RWPE1 (cell line): Measurements from ENCODE around the gene LRR1.

Source experiments
- CTCF ChIA-PET: fragments of 350-600 bp; sonication (Branson Sonifier 250); formaldehyde crosslinking; extraction: SDS; loops from one replicate; lab custom pipeline; 2021; lab: Yijun Ruan, JAX
- POLR2A ChIA-PET: fragments of 400-600 bp; formaldehyde crosslinking; extraction: SDS; loops from one replicate; lab custom pipeline; 2020; ENCODE audit warnings: antibody characterized with exemption; ENCODE audit not compliant: low non-redundant PET; lab: Yijun Ruan, JAX
- DNase-seq: peaks from one replicate; pipeline ENCODE4 v3.0.0; 2012; ENCODE audit warnings: low spot score
- H3K27ac ChIP-seq: fragments of 450-650 bp; 2 replicates; pipeline ENCODE4 v1.5.1; 2017
- CTCF ChIP-seq: fragments of 450-650 bp; conservative IDR thresholded peaks from 2 replicates; pipeline ENCODE4 v1.5.1; 2017; ENCODE audit warnings: low read depth, mild to moderate bottlenecking

The LRR1 gene, protein sequence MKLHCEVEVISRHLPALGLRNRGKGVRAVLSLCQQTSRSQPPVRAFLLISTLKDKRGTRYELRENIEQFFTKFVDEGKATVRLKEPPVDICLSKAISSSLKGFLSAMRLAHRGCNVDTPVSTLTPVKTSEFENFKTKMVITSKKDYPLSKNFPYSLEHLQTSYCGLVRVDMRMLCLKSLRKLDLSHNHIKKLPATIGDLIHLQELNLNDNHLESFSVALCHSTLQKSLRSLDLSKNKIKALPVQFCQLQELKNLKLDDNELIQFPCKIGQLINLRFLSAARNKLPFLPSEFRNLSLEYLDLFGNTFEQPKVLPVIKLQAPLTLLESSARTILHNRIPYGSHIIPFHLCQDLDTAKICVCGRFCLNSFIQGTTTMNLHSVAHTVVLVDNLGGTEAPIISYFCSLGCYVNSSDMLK

GRCh38 chr14:49598485-49599300, at the start of gene LRR1:
LRR1 (plus strand) TSS chr14:49598940; CDS start chr14:49599021, 81 bp downstream.
- DNase-seq, result peak; percentile 67
- CTCF ChIA-PET, result interaction anchor here (0.6 to 1.4 kb wide), 3 partner anchors 12 to 154 kb away, joined by 3 to 7 read pairs (median 3); no protein-coding TSS in a partner anchor
- POLR2A ChIA-PET, result interaction anchor here (0.6 to 1.4 kb wide), 4 partner anchors 11 to 35 kb away, joined by 3 to 10 read pairs (median 5); partner anchors contain the start of genes MGAT2 and RPL36AL
- no peak for TF ChIP-seq CTCF
- H3K27ac ChIP-seq, result peak within 1 kb of the TSS; percentile 96

DNA sequence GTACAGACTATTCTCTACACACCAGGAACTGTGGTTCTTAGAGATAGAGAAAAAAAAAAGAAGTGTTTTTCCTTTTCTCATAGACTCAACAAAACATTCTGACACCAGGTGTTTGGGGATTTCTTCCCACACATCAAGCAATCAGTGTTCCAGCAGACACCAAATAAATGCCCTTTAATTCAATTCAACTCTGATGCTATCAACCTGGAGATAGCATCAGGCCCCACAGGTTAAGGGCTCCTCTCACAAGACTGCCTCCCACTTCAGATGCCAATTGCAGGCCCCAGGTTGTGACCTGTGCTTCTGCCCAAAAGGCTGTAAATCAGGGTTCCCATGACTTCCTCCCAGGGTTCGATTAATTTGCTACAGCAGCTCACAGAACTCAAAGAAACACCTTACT, 49.3 kb upstream of the LRR1 start:
- DNase-seq, result no peak
- no peak overlapping the region for H3K27ac ChIP-seq
- POLR2A ChIA-PET, result no interaction called here
- CTCF ChIA-PET, result no interaction called here
- TF ChIP-seq CTCF, result no peak

- ChIA-PET CTCF (no interaction called here), POLR2A (no interaction called here)
- no peak for DNase-seq
- TF ChIP-seq CTCF, result no peak
- no peak overlapping the region for H3K27ac ChIP-seq
These were observed 48.9 kb upstream of the LRR1 start for GRCh38 chr14:49549881-49550280.

DNA sequence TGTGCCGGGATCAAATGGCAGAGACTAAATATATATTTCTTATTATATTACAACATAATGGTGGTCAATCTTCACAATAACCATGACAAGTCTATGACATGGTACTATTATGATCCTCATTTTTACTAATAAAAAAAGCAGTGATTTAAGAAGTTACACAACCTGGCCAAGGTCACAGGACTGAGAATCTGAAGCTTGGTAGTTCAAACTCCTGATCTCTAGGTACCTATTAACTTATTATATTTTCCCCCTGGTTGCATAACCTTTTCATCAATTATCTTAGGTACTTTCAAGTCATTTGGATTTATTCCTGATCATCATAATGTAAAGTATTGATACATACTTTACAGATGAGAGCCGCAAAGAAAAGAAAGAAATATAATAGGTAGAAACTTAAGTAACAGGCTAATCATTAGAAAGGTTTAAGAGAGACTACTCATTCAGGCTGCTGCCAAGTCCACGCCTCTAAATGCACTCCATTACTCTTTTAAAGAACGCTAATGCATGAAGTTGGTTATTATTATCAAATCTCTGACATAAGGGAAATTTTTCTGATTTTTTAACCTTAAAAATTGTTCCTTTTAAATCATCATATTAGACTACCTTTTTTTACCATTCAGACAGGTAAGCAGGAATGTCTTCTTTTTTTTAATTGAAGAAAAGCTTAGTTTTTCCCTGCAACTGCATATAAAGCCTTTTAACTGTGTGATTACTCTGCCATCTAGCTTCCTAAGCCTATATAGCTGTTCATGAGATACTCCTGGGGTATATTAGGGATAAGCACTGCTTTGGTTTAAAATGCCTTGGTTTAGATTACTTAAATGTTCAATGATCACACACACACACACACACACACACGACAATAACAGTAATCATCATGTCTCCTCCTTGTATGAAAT, 48.2 kb upstream of the LRR1 start:
- POLR2A ChIA-PET, result interaction anchor here (0.6 kb wide), 1 partner anchor 97 kb away, joined by 3 read pairs; no protein-coding TSS in a partner anchor

DNA sequence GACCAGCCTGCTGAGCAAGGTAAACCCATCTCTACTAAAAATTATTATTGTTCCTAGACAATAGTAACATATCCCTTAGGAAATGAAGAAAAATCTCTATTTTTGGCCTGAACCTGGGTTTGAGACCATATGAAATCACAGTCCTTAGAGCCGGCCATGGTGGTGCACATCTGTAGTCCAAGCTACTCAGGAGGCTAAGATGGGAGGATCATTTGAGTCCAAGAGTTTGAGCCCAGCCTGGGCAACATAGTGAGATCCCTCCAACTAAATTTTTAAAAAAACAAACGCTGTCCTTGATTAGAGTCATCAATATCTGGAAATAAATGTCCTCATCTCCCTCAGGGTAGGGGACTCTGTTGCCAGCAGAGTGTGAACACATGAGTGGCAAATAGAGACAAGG, 47.2 kb upstream of the LRR1 start:
- DNase-seq, result no peak
- ChIA-PET POLR2A (no interaction called here), CTCF (interaction anchor here (0.7 kb wide), 1 partner anchor 37 kb away, joined by 3 read pairs; no protein-coding TSS in a partner anchor)

More for the DNA sequence above, 48.2 kb upstream of the LRR1 start:
- peak; percentile 40 for DNase-seq
- CTCF ChIA-PET, result interaction anchor here (0.6 kb wide), 2 partner anchors 90 to 377 kb away, joined by 3 read pairs; no protein-coding TSS in a partner anchor
- no peak overlapping the region for H3K27ac ChIP-seq
- 0 out of 2 replicates have a peak, but pooled peaks have one; percentile 19 for TF ChIP-seq CTCF

More for the DNA sequence above, 47.2 kb upstream of the LRR1 start:
- H3K27ac ChIP-seq, result no peak overlapping the region
- no peak for TF ChIP-seq CTCF
